ENCODE results near the gene TPPP2. TPM values are rescaled to one million over a fixed set of nuclear protein-coding genes. Genes with fewer than 3 reads are reported as not detected.
A peak's percentile ranks its signal among the peaks of the same experiment; 100 is the strongest.

Gene TPPP2
- total RNA-seq, 1 experiment from 2014 or later, result 0.35 TPM

- no peak for TF ChIP-seq AFF4 (CRISPR knock-in tag; IDR thresholded peaks at IDR 0.05; ENCODE audit: borderline replicate concordance)
- TF ChIP-seq USF1 (CRISPR knock-in tag; IDR thresholded peaks at IDR 0.05), result peak; percentile 23; the same call in 1 of the 2 replicates
- no peak for TF ChIP-seq ZMAT4 (CRISPR knock-in tag; IDR thresholded peaks at IDR 0.05)
- no peak for TF ChIP-seq TCF7 (CRISPR knock-in tag; IDR thresholded peaks at IDR 0.05; ENCODE audit: low read depth)
- 0 out of 2 replicates have a peak, but pooled peaks have one; percentile 15 for TF ChIP-seq ETV6 (CRISPR knock-in tag; IDR thresholded peaks at IDR 0.05)
- TF ChIP-seq ERG (CRISPR knock-in tag; IDR thresholded peaks at IDR 0.05), result no peak
- 0 out of 2 replicates have a peak, but pooled peaks have one; percentile 32 for TF ChIP-seq PREB (CRISPR knock-in tag; IDR thresholded peaks at IDR 0.05; ENCODE audit: borderline replicate concordance)
- no peak for TF ChIP-seq MXD4 (CRISPR knock-in tag; IDR thresholded peaks at IDR 0.05; ENCODE audit: borderline replicate concordance)
- no peak for TF ChIP-seq IRF2 (CRISPR knock-in tag; IDR thresholded peaks at IDR 0.05; ENCODE audit: borderline replicate concordance, low read depth)
- peak; percentile 14; the same call in 1 of the 2 replicates for TF ChIP-seq HMGXB4 (CRISPR knock-in tag; IDR thresholded peaks at IDR 0.05)
- TF ChIP-seq CREB1 (CRISPR knock-in tag; IDR thresholded peaks at IDR 0.05), result no peak
- TF ChIP-seq GRHL2 (CRISPR knock-in tag; IDR thresholded peaks at IDR 0.05; ENCODE audit: insufficient replicate concordance, severe bottlenecking), result no peak
- no peak for TF ChIP-seq AR (CRISPR knock-in tag; IDR thresholded peaks at IDR 0.05)
- no peak; the same call in 1 of the 2 replicates for TF ChIP-seq FOXP1 (CRISPR knock-in tag; IDR thresholded peaks at IDR 0.05; ENCODE audit: borderline replicate concordance)
- no peak for TF ChIP-seq ZNF416 (CRISPR knock-in tag; IDR thresholded peaks at IDR 0.05)
- no peak for TF ChIP-seq TP53 (CRISPR knock-in tag; IDR thresholded peaks at IDR 0.05)
- 0 out of 2 replicates have a peak, but pooled peaks have one; percentile 25 for TF ChIP-seq GABPB1 (CRISPR knock-in tag; IDR thresholded peaks at IDR 0.05)
- TF ChIP-seq STAT6 (CRISPR knock-in tag; conservative IDR thresholded peaks at IDR 0.05; ENCODE audit: low read depth), result no peak
- no peak for TF ChIP-seq ESRRA (CRISPR knock-in tag; IDR thresholded peaks at IDR 0.05; ENCODE audit: borderline replicate concordance)
- TF ChIP-seq ZNF423 (CRISPR knock-in tag; IDR thresholded peaks at IDR 0.05), result peak; percentile 40; the same call in 1 of the 2 replicates
- no peak for TF ChIP-seq SP1 (CRISPR knock-in tag; conservative IDR thresholded peaks at IDR 0.05)
- TF ChIP-seq FOXJ3 (CRISPR knock-in tag; IDR thresholded peaks at IDR 0.05; ENCODE audit: borderline replicate concordance), result no peak
- no peak for TF ChIP-seq ATF1 (CRISPR knock-in tag; IDR thresholded peaks at IDR 0.05)
Measured at GRCh38 chr14:21070610-21071224, 40.7 kb downstream of the TPPP2 start (continued).
